Stimulated activated CD8-positive, alpha-beta memory T cell treated with anti-CD3 and anti-CD28 coated beads, Interleukin-15, amount 100 ng/mL, for 4 hours (primary cell): ENCODE data around the gene NHERF1.

ENCODE experiments used
- DNase-seq, 2 donors: peaks; one replicate each; pipeline ENCODE4 v3.0.0-alpha.2; 2020; ENCODE audit warnings: low read depth in 2 of 2

The NHERF1 gene

DNA sequence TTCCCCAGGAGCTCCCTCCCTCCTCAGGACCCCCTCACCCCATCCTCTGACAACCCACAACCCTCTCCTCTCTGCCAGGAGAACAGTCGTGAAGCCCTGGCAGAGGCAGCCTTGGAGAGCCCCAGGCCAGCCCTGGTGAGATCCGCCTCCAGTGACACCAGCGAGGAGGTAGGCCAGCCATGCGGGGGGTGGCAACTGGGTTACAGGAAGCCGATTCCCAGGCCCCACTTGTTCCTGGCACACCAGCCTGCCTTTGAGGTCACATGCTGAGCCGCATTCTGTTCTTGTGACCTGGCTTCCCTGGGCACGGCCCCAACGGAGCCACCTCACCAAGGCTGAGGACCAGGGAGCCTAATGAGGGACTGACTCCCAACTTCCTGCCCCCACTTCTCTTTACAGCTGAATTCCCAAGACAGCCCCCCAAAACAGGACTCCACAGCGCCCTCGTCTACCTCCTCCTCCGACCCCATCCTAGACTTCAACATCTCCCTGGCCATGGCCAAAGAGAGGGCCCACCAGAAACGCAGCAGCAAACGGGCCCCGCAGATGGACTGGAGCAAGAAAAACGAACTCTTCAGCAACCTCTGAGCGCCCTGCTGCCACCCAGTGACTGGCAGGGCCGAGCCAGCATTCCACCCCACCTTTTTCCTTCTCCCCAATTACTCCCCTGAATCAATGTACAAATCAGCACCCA is 19.8 kb downstream of the NHERF1 start:
- no peak for DNase-seq

DNA sequence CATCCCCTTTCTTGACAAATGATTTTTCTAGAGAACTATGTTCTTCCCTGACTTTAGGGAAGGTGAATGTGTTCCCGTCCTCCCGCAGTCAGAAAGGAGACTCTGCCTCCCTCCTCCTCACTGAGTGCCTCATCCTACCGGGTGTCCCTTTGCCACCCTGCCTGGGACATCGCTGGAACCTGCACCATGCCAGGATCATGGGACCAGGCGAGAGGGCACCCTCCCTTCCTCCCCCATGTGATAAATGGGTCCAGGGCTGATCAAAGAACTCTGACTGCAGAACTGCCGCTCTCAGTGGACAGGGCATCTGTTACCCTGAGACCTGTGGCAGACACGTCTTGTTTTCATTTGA is 20.3 kb downstream of the NHERF1 start:
- no peak for DNase-seq

DNA sequence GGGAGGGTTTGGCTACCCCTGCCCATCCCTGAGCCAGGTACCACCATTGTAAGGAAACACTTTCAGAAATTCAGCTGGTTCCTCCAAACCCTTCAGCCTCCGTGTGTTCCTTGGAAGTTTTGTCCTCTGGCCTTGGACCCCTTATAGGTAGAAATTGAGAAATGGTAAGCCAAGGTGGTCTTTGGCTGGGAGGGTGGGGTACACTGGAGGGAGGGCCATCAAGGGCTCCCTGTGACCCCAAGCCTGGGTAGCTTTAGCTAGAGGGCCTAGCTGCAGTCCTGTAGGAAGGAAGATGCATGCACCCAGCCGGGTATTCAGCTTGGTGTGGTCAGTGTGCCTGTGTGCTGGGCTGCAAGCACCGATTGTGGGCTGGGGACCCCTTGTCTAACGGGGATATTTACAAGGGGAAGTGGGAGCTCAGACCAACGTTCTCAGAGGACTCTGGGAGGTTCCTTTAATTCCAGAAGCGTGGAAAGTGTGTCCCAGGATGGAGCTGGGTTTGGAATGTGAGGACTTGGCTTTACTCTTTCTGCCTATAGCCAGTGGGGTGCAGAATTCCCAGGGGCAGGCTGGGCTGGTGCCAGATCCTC is 20.9 kb downstream of the NHERF1 start:
- DNase-seq, result no peak

DNA sequence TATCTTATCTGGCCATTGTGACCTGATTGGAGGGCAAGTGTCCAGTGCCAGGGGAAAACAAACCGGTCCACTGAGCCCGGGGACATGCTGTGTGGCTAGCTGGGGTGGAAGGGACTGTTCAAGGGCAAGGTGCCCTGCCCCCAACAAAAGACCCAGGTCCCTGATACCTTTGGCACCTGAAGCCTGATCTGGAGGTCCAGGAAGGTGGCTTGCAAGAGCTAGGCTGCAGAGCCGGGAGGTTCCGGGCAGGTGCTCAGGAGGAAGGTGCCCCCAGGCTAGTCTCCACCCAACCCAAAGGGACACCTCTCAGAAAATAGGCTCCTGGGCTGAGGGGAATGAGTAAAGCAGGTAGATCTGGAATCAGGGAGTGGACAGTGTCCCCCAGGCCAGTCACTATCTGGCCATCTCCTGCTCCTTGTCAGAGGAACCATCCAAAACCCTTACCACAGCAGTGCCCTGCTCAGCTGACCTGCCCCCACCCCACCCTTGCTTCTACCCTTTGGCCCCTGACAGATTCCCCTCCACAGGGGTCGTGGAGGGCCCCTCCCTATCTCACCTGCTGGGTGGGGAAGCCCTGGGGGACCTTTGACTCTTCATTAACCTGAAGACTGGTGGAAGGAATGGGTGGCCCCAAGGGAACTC is 21.5 kb downstream of the NHERF1 start:
- DNase-seq, result no peak

DNA sequence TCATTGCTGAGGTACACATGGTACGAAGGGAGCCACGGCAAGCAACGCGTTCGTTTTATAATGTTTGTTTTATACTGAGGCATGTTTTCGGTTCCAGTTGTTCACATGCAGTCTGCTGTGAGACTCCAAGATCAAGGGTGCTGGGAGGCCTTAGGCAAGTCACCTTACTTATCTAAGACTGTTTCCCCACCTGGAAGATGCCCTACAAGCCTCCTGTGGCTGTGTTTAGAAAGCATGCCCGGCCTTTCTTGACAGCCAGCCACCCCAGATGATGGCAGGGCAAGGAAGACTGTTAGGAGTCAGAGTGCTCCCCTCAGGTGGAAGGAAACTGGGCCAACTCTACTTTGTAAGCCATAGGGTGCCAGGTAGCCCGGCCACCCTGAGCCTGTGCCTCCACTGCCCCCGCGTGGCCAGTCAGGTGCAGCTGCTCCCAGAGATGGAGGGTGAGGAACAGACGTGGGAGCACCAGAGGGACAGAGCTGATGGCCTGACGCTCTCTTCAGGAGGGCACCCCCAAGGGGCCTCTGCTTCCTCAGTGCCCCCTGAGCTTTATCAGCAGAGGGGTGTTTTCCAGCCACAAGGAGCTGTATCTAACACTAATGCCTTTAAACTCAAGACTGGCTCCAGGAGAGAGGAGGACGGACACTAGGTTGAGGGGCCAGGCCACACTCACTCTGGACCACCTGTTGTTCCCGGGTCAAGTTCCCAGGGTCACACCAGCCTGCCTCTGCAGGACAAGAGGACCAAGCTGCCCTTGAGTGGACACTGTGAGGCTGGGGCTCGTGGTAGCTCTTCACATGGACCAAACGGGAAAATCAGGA is 22.3 kb downstream of the NHERF1 start:
- peak; percentile 47 to 52 for DNase-seq

DNA sequence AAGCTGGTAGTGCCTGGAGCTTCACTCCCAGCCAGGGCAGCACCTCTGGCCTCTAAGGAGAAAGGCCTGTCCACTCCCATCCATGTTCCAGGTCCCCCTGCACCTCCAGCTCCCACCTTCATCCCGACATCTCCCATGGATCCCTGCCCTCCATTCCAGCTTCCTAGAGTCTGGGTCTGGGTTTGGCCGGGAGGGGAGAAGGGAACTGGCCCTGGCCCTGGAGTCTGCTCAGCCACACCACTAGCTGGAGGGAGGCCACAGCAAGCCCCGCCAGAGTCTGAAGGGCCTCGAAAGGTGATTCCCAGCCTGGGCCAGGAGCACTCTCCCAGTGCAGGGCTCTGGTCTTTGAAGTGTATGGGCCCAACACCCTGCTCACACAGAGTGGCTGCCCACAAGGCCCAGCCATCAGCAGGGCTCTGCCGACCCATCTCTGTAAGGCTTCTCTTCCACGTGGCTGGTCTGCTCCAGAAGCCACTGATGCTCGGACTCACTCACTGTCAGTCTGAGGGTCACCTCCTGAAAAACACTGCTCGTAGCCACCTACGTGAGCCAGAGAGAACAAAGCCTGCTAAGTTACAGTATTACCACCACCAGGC is 23.0 kb downstream of the NHERF1 start:
- no peak for DNase-seq

DNA sequence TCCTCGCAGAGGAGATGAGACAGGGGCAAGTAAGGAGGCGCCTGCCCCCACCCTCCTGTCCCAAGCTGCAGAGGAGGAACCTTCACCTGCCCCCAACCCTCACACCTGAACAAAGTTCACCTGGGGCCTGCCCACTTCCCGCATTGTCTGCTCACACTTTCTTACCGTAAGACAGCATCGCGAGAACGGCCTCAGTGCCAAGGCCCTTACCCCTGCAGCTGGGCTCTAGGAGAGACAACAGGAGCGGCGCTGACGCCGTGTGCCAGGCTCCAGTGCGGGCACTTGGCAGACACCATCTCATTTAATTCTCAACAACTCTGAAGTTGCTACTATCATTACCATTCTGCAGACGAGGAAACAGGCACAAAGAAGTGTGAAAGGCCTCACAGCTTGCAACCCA is 23.6 kb downstream of the NHERF1 start:
- DNase-seq, result no peak

DNA sequence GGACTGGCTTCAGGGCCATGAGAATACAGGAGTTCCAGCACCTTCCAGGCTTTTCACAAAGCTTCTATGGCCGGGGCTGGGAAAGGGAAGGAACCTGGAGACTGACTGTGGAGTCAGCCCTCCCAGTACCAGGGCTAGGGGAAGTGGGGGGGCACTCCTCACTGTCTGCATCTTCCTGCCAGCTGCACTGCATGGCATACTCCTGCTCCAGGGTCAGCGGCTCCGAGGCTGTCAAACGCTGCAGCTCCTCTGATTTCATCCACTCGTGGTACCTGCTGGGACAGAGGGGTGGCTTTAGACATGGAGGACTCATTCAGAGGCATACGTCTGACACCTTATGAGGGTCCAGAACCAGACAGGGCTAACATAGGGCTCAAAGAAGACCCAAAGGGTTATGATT is 25.0 kb downstream of the NHERF1 start:
- no peak for DNase-seq

DNA sequence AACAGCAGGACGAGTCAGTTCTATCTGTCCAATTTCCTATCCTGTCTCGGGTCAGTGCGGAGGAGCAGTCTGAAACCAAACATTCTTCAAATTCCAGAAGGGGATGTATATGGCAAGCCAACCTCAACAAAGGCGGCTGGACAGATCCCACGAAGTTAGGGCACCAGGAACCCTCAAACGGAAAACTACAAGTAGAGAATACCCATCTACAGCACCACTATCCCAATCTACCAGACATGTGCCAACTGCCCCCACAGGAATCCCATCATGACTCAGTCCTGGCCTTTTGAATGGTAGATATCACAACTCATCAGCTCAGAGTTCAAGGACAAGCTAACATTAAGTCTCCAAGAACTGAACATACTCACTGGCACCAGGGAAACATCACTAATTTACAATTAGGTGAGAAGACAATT is 25.5 kb downstream of the NHERF1 start:
- no peak for DNase-seq

DNA sequence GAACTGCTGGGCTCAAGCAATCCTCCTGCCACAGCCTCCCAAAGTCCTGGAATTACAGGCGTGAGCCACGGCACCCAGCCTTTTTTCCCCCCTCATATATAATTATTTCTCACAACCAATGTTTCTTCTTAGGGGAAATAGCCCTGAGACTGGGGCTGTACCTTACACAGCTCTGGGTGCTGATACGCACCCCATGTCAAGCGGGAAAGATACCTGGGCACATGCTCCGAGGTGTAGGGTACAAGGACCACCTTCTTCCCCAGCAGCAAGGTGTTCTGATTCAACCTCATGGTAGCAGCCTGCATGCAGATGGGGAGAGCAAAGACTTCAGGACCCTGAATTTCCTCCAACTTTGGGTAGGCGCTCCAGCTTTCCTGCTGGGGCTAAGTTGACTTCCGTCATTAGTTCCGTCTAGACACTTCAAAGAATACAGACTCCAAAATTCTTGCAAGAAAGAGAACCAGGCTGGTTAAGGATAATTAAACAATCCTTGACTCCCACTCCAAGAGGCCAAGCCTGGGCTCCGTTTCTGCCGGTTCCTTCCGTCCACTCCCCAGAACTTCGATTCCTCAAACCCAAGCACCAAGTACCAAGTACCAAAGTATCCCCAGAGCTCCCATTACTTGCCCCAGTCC is 27.1 kb downstream of the NHERF1 start:
- DNase-seq, result no peak

DNA sequence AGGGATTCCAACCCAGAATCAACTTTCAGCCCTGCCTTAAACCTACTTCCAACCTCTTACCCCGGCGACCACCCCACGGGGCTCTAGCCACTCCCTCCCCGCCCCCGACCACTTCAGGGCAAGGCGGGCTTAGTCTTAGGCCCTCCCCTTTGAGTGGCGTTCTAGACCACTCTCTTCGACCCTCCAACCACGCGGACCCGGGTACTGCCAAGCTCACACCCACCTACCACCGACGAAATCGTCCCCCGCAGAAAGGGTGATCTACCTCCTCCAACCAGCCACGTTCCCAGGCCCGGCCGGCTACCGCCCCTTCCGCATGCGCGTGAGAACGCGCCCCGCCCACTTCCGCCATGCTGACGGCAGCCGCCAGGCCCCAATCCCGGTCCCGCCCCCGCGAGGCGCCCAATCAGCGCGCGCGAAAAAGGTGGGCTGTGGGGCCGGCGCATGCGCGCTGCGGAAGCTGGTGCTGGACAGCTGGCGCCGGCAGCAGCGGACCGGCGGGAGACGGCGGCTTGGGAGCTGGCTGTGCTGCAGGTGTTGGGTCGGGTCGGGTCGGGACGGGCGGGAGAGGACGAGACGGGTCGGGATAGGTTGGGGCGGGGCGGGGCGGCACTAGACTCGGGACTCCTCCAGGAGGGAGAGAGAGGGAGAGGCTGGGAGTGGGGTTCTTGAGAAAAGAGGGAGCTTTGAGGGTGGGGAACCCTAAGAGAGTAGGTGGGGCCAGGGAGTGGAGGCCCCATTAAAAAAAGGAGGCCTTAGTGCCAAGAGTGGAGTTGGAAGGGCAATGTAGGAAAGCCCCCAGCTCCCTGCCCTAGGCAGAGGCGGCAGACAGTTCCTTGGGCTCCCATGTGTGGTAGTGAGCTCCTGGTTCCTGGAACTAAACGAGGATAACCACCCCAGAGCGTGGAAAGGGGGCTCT is 27.9 kb downstream of the NHERF1 start, which contains the start of gene NAT9:
Gene NAT9, minus strand, starts transcription at position 302 of the 919 bp plus-strand sequence. CDS start 647 bp downstream, outside the sequence.
- peak; percentile 97 to 99 for DNase-seq

DNA sequence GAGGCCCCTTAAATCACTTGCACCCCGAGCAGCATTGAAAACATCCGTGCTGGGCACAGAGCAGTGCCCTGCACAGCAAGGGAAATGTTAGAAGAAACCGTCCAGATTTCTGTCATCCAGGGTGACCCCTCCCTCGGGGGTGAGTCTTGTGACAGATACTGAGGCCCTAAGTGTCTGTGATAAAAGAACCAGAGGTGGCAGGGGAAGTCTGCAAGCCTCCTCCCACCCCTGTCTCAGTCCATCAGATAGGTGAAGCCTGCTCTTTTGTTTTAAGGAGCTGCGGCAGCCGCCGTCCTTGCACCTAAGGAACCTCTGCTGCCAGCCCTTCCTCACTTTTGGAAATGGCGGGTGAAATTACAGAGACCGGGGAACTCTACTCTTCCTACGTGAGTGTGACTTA is 28.6 kb downstream of the NHERF1 start:
- DNase-seq, result no peak

DNA sequence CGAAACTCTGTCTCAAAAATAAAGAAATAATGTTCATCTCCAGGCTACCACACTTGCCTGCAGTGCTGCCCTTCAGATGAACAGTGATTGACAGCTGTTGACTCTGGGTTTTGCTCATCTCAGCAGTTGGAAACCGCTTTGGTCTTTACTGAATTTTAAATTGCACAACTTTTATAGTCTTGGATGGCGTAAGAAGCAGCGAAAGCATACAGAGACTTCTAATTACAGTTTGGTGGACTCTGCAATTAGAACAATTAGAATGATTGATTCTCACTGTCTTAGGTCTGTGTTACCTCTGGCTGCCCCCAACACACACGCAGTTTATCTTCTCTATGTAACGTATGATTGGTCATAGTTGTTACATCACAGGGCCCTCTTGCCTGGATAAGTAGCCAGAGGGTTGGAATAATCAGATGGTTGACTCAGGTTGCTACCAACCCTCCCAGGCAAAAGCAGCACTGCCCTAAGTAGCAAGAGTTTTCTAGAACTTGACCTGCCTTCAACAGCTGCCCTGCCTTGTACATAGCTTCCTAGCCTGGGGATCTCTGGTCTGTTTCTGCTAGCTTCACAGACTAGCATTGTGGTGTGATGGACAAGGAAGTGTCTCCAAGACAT is 29.6 kb downstream of the NHERF1 start:
- no peak for DNase-seq

DNA sequence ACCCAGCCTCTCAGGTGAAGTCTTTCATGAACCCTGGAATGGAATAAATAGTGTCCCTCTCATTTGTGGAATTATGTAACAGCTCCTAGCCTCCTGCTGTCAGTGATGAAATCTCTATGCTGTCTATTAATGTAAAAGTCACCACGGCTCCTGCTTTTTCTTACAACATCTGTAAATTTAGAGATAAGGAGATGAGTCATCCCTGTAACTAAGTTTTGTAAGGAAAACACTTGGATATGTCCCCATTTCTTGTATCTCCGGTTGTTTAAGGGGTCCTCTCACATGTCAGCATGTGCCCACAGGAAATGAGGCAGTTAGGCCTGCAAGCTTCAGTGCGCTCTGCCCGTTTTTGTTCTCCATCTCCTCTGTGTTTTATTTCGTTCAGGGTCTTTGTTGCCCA is 30.5 kb downstream of the NHERF1 start:
- DNase-seq, result no peak

DNA sequence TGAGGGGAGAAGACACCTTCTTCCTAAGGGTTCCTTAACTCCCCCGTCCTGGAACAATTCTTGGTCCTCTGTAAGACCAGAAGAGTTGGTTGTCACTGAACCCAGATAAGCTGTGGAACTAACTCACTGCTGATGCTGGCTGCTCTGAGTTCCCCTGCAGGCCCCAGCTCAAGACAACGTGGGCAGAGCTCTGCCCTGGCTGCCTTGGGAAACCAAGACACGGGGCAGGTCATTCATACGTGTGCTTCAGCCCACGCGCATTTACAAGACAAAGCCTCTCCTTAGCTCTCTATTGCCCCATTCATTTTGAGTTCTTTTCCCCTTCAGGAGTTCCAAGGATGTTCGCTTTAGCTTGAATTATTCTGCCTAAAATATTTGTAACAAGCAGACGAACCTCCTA is 31.1 kb downstream of the NHERF1 start:
- DNase-seq, result no peak

DNA sequence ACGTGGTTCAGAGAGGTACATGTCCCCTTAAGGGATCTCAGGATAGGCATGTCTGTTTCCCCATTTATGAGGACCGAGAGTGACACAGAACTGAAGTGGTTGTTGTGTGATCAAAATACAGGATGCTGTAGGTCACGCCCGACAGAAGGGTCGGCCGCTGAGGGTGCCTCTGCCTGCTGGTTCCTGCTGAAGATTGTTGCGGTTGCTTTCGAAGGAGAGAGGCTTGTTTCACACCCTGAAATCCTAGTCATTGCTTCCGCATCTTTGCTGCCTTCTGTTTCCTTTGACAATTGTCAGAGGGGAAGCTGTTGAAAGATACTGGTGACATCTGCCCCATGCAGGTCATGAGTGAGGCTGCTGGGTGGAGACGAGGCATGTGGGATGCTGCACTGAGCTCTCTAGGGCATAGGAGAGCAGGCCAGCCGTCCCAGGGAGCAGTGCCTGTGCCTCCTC is 31.5 kb downstream of the NHERF1 start:
- peak in 1 of 2 donors; percentile 21 for DNase-seq

DNA sequence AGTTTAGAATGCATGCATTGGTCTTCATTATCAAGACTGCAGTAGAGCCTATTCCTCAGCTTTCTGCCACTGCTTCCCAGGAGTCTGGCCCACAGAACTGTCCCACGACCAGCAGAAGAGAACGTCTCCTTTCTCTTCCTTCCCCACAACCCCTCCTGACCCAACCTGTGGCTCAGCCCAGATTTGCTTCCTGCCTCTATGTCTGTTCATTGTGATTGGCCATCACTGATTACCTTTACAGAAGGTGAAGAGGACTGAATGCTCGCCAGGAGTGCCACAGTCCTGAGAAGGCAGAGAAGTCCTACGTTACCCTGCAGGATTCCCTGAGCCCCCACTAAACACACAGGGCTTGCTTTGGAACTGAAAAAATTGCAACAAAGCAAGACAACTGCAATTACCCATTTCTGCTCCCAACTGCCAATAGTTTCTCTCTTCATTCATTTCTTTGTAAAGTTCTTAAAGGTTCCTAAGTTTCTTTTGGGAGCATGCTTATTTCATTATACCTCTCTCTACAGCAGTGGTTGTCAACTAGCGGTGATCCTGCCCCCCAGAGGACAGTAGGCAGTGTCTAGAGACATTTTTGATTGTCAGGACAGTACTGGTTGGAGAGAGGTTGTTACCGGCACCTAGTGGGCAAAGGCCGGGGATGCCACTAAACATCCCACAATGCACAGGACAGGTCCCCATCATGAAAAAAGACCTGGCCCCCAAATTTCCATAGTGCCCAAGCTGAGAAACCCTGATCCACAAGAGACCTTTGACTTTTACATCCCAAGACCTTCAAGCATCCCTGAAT is 32.2 kb downstream of the NHERF1 start:
- DNase-seq, result no peak

DNA sequence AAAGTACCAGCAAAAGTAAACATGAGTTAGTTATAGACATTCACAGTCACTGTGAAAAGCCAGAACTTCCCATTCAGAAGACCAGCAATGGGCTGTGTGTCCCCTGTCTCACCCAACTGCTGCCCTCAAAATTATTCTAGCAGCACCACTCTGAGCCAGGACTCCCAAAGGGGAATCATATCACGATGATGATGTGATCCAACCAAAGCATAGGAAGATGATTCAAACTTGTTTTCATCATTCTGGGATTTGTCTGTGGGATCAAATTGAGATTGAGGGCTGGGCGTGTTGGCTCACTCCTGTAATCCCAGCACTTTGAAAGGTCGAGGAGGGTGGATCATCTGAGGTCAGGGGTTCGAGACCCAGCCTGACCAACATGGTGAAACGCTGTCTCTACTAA is 34.1 kb downstream of the NHERF1 start:
- DNase-seq, result no peak
